Occipital lobe (tissue), 2 donors: ENCODE results near the gene SLIT1. TPM values are rescaled to one million over a fixed set of nuclear protein-coding genes. Genes with fewer than 3 reads are reported as not detected.
A peak's percentile ranks its signal among the peaks of the same experiment; 100 is the strongest.

ENCODE experiments used
- DNase-seq: peaks from one replicate; lab custom pipeline; 2025; lab: John Stamatoyannopoulos, UW
- total RNA-seq: library from RNA; depleted of rRNA; stranded (reverse); fragments of >200 nt; gene quantifications from one replicate; pipeline ENCODE4 v1.2.3, GENCODE V29; 2014

The SLIT1 gene
- total RNA-seq, 1 donor from 2014 or later = 42.7 TPM

DNA sequence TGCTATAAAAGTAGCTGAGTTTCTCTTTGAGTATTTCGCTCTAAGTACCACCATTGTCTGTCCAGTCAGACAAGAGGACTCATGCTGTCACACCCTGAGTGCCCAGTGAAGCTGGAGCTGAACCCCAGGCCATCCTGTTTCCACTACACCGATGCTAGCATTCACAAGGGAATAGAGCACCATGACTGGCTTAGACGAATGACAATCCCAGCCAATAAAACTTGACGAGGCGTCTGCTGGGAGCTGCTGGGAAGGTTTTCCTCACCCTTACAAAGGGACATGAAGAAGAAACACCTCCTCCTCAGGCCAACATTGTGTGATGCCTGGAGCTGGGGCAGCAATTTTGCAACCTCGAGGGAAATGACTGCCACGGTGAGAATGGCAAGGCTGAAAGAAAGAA lies 17.5 kb upstream of the SLIT1 start:
- no peak for DNase-seq

DNA sequence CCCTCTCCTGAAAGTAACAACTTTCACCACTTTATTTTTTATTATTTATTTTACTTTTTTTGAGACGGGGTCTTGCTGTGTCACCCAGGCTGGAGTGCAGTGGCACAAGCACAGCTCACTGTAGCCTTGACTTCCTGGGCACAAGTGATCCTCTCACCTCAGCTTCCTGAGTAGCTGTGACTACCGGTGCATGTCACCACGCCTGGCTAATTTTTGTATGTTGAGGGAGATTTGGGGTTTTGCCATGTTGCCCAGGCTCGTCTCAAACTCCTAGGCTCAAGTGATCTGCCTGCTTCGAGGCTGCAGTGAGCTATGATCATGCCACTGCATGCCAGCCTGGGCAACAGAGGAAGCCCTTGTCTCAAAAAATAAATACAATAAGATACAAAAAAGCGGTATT lies 14.9 kb upstream of the SLIT1 start:
- DNase-seq = no peak

DNA sequence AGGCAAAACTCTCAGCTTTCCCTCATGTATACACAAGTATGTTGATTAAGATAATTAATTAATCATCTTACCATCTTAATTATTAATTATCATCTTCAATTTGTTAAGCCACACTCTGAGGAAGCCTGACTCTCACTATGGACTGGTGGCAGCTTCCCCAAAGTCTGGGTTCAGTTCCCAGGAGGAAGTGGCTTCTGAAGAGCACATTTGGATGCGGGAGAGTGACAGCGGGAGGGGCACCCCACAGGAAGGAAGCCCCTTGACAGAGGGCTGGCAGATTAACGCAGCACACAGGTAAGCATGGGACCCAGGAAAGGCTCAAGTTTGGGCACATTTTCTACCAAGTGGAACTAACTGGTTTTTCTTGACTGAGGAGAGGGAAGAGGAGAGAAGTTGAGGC lies 13.4 kb upstream of the SLIT1 start:
- no peak for DNase-seq

DNA sequence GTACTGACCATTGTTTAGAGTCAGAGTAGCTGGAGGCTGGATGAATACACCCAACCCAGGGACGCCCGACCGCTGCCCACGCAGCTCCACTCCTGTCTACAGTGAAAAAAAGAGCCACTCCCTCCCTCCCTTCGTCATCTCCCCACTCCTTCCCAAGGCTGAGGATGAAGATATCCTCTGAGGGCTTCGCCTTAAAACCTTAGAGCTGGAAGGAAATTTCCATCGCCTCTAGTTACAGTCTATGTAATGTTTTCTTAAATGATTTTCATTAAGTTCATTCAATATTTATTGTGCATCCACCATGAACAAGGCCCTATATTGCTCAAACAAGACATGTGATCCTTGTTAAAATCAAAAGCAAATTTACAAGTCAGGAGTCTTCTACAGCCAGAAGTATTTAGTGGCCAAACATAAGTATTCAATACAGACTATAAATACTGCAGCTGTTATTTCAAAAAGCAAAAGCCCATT lies 11.3 kb upstream of the SLIT1 start:
- no peak for DNase-seq

DNA sequence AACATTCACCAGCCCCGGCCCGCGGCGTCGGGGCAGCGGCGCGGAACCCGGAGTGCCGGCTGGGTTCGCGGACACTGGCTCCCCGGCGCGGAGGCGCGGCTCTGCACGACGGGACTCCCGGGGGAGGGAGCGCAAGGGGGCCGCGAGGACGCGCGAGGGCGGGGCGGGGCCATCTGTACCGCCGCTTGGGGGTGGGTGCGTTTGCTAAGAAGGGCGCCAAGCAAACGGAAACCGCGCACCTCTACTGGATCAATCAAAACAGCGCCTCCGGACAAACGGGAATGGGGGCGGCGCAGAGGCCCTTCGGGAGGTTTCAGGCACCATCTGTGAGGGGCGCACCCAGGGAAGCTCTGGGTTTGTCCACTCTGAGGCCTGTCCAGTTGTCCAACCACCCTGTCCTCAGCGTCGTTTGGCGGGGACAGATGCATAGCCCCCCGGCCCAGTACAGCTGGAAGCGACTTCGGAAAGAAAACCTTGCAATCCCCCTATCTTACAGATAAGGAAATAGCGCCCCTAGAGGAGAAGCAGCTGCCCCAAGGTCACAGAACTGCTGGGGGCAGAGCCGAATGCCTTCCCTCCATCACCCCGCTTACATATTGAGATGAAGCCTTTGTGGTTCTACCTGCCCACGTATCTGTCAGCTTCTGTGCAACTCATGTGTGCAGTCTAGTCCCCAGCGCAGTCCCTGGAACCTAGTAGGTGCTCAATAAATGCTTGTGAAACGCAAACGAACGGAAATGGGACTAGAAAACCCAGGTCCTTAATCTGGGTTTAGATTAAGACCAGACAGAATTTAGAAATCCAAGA lies 10.7 kb upstream of the SLIT1 start:
- DNase-seq = no peak

DNA sequence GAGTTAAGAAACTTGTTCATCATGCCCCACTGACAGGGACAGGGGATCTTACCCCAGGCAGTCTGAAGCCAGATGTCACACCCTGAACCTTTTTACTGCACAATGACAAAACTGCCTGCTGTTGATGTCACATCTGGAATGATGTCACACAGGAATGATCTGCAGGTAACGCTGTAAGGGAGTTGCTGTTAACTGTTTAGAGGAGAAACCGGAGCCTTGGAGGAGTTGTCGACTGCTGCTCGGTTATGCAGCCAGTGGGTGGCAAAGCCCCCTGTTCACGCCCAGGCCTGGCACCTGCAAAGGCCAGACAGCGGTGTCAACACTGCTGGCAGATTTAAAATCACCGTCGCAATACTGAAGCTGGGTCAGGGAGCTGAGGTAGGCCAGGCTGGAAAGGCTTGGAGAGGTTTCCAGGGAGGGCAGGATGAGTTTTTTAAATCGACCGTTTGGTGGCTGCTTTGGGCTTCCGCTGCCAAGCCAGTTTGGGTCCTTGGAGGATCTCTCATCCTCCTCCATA lies 10.0 kb upstream of the SLIT1 start:
- no peak for DNase-seq

DNA sequence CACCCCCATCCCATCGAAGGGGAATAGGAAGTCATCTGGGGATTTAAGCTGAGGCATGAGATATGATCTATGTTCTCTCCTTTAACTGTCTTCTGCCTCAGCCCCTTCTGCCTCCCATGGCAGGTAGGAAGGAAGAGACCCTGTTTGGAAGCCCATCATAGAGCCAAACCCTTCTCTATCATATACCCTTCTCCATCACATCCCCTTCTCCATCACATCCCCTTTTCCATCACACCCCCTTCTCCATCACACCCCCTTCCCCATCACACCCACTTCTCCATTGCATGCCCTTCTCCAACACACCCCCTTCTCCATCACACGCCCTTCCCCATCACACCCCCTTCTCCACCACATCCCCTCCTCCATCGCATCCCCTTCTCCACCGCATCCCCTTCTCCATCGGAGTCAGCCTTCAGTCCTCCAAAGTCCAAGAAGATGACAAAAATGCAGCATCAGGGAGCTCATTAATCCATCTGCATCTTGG lies 7.2 kb upstream of the SLIT1 start:
- no peak for DNase-seq

DNA sequence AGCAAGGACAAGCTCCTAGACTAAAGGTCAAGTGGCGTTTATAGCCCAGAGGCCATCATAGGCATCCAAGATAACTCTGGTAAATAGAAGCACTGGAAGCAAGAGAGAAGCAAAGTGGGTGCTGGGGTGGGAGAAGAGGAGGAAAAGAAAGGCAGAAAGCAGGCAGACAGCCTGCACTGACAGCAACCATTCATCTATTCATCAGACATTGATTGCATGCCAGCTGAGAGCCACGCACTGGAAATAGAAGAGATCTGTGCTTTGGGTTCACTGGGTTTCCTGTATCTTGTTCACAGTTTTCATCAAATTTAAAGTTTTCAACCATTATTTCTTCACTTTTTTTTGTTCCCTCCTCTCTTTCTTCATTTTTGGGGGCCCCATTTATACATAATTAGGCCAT lies 4.7 kb upstream of the SLIT1 start:
- no peak for DNase-seq

DNA sequence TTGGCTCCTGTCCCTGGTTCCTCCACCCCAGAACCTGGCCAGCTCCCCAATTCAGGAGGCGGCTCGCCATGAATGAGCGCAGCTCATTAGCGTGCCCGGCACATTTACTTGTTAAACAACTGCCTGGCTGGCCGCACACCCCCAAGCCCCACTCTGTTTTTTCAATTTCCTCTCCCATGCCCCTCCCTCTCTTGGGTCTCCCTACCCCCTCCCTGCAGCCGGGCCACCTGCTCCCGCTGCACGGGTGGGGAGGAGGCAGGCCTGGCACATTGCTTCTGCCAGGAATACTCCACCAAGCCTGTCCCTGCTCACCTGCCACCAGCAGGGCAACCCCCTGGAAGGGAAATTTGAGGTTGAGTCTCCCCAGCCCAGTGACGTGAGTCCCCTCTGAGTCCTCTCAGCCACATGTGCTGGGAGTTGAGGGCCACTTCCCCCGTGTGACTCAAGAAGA lies 2.5 kb upstream of the SLIT1 start:
- DNase-seq = no peak

DNA sequence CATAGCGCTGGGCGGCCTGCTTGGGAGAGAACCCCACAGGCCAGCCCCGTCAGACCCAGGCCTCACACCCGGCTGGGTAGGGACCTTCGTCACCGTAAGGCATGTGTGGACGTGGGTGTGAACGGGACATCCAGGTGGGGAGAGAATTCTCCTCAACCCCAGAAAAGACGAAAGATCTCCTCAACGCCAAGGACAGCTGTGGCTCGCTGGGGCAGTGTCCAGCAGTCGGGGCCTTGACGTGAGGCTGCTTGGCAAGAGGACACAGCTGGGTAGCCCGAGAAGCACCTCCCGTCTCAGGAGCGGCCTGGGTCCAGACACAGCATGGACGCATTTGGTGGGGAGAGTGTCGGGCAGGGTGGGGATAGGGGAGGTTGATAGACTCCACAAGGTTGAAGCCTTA lies 1.2 kb upstream of the SLIT1 start:
- no peak for DNase-seq

DNA sequence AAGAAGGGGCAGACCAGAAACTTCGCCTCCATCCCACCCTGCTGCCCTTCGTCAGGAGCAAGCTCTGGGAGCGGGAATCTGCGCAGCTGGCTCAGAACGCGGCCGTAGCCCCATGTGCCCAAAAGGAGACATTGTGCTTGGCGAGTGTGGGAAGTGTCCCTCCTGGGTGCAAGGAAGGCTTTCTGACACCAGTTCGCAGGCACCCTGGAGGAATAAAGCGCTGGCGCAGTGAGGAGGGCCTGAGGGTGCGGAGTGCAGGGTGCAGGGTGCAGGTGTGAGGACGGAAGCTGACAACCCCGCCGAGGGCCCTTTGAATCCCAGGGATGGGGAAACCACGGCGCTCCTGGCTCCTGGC lies 811 bp downstream of the SLIT1 start:
- DNase-seq = no peak

DNA sequence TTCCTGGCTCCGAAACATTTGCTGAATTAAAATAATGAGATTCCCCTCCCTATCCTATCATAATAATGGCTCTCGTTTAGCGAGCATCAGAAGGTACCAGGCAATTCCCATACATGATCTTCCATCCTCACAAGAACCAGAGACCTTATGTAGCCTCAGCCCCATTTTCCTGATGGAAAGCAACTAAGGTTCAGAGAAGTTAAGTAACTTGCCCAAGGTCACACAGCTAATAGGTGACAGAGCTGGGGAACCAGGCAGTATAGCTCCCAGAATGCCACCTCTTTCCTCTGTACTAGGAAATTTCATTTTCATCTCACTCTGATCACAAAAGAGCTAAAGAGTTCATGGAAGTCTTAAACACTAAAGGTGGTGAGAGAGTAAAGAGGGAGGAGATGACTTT lies 2.4 kb downstream of the SLIT1 start:
- DNase-seq = no peak

DNA sequence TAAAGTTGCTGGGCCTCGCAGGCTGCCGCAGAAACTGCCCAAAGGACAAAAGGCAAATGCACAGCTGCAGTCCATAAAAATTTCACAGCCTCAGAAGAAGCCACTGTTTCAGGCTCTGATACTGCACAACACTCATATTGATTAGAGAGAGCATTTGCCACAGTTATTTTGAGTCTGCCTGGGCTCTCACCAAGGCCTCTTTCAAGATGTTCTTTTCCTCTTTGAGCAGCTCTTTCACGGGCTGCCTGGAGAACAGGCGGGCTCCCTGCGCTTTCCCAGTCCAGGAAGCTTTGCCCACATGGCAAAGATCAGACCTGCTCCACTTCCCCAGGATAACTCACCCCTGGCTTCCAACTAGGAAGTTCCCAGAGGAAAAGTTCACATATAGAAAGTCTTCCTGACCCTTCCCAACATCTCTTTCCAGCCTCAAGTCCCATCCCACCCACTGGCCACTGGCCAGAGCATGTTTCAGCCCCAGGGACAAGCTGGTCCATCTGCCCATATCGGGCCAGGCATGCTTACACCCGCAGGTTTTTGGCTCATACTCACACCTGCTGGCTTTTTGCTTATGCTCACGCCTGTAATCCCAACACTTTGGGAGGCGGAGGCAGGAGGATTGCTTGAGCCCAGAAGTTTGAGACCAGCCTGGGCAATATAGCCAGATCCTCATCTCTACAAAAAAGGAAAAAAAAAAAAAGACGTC lies 3.3 kb downstream of the SLIT1 start:
- DNase-seq = no peak

DNA sequence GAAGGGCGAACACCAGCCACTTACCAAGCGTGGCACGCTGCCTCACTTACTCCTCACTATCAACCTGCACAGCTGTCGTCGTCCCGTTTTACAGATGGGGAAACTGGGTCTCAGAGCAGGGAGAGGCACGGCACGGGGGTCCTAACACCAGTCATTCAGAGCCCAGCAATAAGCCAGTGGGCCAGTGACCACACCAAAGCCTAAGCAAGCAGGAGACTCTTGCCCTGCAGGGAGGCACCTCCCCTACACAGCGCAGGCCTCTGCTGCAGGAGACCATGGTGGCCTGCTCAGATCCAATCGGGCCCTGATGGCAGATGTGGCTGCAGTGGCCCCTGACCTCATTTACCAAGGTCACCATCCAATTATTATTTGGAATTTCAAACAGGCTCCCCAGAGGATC lies 4.8 kb downstream of the SLIT1 start:
- no peak for DNase-seq

DNA sequence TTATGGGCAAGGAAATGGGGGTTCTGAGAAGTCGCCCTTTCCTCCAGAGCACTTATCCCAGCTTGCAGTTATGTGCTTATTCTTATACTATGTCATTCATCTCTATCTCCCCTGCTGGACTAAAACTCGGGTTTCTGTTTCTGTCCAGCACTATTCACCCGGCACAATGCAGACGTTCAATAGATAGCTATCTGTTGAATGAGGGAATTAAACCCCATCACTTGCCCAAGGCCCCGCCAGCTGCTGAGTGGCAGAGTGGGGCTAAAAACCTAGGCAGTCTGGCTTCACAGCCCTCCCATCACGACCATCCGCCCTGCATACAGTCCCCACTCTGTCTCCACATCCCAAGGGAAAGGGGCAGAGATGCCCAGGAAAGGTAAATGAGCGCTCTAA lies 5.4 kb downstream of the SLIT1 start:
- no peak for DNase-seq

DNA sequence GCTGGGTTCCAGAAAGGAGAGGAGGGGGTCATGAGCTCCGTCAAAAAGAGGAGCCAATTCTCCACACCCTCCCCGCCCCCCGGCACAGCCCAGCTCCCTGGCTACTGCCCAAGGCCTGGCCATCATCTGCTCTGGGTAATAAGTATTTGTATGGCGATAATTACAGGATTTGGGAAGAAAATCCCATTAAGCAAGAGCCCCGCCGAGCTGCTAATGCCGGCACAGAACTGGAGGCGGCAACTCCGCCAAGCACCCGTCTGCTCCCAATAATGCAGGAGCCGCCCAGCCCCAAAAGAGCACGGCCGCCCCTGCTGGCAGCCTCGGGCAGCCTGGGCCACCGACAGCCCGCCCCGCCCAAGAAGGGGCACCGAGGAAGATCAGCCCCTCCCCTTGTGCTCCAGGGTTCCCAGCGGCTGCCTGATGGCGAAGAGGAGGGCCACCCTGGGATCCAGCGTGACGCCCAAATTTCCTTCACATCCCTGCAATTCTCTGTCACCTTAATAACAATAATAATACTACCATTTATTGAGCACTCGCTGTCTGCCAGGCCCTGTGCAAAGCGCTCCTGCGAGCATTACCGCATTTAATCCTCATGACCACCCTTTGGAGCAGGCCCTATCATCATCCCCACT lies 5.9 kb downstream of the SLIT1 start:
- DNase-seq = peak; percentile 22

DNA sequence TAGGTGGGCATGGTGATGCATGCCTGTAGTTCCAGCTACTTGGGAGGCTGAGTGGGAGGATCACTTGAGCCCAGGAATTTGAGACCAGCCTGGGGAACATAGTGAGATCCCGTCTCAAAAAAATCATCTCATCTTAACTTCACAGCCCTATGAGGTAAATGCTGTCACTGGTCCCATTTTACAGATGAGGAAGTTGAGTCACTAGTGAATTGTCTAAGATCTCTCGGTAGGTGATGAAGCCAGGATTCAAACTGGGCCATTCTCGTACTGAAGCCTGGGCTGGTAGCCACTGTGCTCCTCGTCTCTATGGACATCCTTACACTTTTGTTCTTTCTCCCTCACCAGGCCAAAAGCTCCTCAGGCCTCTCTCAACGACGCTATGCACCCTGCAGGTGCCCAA lies 6.4 kb downstream of the SLIT1 start:
- no peak for DNase-seq

DNA sequence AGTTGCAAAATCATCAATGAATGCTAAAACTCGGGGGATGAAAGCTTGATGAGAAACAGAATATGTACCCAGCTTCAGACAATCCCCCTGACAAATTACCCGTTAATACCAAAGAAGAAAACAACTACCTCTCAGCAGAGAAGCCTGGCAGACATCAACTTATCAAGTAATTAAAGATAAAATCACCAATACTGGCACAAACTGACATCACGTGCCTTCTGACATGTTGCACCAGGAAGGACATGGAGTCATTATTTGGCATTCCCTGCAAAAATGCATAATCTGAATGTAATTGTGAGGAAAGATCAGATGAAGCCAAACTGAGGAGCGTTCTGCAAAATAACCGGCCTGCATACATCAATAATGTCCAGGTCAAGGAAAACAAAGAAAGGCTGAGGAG lies 7.7 kb downstream of the SLIT1 start:
- no peak for DNase-seq

DNA sequence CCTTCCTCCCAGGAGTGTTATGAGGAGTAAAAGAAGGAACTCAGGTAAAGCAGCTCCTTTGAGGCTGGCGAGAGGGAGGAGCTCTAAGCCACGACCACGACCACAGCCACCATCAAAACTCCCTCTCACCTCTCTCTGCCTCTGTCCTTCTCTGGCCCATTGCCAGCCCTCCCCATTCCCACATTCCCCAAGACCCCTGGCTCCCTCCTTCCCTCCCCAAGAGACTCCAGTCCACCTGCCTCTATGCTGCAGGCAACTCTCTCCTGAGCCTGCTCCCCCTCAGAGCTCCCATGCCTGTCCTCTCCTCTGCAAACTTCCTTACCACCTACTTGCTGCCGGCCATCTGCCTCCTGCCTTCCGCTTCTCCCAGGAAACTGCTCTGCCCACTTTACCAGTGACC lies 9.5 kb downstream of the SLIT1 start:
- no peak for DNase-seq

DNA sequence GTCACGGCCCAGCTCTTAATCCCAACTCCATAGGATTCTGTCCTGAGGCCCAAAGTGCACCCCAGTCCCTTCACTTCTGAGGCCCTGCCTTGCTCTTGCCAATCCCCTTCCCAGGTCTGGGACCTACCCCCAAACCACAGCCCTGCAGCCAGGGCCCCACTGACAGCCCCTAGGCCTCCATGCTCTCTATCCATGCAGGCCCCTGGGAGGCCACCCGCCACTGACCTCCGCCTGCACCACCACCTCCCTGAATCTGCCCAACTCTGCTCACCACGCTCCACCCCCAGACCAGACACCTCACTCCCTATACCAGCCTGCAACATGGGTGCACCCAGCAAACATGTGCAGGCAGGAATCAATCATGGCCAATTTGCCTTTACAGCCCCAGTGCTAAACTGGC lies 10.2 kb downstream of the SLIT1 start:
- no peak for DNase-seq

DNA sequence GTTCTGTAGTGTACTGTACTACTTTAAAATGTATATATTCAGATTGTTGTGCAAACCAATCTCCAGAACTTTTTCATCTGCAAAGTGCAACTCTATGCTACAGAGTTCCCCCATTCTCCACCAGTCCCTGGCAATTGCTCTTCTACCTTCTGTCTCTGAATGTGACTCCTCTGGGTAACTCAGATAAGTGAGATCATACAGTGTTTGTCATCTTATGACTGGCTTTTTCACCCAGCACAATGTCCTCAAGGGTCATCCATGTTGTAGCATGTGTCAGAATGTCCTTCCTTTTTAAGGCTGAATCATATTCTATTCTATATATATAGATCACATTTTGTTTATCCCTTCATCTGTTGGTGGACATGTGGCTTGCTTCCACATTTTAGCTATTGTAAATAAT lies 10.8 kb downstream of the SLIT1 start:
- no peak for DNase-seq

DNA sequence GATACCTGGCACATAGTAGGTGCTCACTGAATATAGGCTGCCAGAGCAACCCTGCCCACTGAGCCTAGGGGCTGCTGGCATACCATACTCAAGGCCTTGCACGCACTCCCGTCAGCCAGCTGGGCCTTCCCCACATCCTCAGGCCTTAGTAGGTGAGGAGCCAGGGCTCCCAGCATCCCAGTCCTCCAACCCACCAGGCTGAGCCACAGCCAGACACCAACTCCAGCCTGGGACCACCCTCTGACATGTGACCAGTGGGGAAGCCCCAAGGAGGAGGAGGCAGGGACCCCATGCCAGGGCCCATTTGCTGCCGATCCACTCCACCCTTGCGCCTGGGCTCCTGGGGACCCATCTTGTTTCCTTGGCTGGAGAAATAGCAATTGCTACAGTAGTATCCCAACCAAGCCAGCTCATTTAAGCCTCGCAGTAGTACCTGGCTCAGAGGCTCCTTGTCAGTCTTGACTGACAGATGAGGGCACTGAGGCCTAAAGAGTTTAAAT lies 11.4 kb downstream of the SLIT1 start:
- no peak for DNase-seq
